HPDE6-E6E7 (cell line): ENCODE results near the gene MRPS16.

Source experiments
- DNase-seq: peaks from one replicate; pipeline ENCODE4 v3.0.0; 2011; ENCODE audit warnings: missing footprints; ENCODE audit errors: extremely low spot score

Gene MRPS16

DNA sequence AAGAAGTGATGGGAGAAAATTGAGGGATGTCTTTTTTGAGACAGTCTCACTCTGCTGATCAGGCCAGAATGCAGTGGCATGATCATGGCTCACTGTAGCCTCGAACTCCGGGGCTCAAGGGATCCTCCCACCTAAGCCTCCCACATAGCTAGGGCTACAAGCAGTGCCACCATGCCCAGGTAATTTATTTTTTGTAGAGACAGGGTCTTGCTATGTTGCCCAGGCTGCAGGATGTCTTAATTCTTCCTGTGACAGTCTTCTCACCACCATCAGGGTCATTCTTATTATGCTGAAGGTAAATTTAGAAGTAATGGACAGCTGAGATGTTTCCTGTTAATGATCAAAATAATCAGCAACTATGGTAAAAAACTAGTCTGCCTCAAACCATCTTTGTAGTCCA is 12.5 kb downstream of the MRPS16 start:
- DNase-seq, result no peak

DNA sequence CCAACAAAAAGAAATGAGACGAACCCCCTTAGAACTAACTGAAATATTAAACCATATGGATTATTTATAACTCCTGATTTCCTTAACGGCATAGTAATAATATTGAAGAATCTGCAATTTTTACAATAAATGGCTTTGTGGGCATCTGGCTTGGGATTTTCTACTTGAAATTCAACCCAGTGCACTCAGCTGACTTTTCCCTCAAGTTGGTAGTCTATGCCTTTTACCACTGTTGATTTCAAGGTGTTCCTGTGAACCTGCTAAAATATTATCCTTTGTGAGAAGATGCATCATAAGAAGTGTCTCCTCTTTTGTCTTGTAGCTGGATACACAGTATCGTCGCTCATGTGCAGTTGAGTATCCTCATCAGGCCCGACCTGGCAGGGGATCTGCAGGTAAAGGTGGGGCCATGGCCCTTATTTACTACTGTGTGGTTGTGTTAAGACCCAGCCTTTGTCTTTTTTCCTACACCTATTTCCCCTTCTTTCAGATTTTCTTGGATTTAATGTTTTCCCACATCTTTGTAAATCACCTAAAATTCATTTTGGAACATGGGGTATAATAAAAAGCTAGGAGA is 13.4 kb downstream of the MRPS16 start:
- DNase-seq, result no peak

DNA sequence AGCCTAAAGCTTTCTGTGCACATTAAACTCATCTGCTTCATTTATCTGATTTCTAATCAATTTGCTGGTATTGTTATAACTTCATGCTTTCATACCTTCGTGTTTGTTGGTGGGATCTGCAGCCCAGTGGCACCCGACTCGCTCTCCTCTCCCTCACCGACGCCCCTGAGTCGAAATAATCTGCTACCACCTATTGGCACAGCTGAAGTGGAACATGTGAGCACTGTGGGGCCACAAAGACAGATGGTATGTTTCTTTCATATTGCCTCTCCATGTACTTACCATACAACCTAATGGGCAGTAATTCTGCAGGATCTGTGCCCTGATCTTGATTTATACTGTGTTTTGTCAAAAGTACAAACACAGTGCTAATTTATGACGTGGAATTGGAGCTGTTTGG is 17.7 kb downstream of the MRPS16 start:
- DNase-seq, result no peak

DNA sequence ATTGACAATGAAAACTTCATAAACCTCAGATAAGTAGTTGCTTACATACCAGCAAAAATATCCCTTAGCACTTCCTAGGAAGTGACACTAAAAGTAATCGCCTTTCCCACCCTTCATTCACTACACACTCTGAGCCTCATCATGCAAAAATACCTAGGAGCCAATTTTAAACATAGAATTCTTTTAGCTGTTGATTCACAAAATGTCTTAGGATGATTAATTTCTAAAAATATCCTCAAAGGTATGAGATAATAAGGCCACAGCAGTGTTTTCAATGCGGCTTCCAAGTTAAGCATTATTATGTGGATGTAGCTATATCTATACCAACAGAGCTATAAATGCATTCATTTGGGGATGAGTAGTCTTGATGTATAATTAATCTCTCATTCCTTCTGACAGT is 18.6 kb downstream of the MRPS16 start:
- no peak for DNase-seq

DNA sequence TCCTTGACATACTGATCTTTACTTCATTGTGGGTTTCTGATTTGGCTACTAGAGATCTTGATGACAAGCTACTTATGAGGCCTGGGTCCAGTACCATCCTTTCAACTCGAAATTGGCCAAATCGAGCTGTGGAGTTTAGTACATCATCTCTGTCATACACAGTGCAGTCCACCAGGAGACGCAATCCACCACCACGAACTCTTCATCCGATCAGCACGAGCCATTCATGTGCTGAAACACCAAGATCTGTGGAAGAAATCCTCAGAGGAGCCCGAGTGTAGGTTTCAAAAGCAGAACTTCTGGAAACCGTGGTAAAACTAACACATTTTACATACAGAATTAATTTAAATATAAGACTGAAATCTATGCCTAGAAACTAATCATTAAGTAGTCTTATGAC is 19.6 kb downstream of the MRPS16 start:
- no peak for DNase-seq

DNA sequence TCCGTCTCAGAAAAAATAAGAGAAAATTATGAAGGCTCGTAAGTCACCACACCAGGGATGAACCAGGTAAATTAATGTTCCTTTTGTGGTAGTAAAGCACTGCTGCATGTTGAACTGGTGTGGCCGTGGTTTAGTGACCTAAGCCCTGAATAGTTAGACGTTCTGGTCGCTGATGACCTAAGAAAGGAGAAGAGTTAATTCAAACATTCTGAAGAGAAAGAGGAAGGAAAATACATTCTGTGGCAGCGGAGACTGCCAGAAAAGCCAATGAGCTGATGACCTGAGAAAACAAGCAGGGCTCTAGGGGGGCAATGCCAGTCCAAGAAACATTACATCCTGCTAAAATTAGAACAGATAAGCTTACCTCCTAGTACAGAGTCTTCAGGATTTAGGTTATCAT is 22.9 kb downstream of the MRPS16 start:
- DNase-seq, result no peak

DNA sequence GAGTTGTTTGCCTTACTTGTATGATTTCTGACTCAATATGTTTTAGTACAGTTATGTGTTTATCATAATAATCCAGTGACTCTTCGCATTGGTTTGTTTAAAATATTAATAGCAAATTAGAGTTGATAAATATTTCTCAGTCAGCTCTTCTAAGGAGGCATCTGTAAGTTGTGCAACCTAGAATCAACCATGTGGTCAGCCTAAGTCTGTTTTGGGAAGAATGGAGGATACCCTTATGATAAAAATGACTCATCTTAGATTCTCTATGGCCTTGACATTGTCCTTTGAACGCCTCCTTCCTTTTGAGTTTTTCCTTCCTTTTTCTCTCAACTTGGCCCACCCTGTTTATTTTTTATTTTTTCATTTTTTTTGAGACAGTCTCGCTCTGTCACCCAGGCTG is 24.2 kb downstream of the MRPS16 start:
- DNase-seq, result no peak

DNA sequence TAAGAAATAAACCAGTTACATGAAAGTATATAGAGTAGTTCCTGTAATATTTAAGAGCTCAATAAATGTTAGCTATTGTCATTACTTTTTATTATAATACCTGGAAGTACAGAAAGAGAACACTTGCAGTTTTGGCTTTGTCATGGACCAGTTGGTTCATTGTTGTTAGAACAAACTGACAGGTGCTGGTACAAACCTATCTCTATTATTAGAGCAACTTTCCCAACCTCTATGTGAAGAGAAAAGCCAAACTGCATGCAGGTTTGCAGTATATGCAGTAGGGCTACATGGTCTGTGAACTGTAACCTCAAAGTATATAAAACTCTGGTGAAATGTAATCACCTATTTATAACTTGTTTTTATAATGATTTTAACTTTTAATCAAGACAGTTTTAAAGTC is 25.8 kb downstream of the MRPS16 start:
- no peak for DNase-seq

DNA sequence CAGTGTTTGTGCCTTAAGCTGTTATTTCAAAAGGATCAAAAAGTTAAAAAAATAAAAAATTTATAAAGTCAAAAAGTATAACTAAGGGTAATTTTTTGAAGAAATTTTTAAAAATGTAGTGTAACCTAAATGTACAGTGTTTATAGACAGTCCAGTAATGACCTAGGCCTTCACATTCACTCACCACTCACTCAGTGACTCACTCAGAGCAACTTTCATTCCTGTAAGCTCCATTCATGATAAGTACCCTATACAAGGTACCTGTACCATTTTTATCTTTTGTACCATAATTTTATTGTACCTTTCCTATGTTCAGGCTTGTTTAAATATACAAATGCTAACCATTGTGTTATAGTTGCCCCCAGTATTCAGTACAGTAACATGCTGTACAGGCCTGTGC is 26.9 kb downstream of the MRPS16 start:
- DNase-seq, result no peak

DNA sequence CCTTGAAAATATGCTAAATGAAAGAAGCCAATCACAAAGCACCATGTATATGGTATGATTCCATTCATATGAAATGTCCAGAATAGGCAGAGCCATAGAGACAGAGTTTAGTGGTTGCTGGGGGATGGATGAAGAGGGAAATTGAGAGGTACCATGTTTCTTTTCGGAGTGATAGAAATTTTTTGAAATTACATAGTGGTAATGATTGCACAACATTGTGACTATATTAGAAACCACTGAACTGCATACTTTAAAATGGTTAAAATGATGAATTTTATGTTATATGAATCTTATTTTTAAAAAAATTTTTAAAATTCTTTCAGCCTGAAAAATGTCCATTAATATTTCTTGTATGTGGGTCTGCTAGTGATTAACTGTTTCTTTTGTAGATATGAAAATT is 31.5 kb downstream of the MRPS16 start:
- DNase-seq, result no peak

DNA sequence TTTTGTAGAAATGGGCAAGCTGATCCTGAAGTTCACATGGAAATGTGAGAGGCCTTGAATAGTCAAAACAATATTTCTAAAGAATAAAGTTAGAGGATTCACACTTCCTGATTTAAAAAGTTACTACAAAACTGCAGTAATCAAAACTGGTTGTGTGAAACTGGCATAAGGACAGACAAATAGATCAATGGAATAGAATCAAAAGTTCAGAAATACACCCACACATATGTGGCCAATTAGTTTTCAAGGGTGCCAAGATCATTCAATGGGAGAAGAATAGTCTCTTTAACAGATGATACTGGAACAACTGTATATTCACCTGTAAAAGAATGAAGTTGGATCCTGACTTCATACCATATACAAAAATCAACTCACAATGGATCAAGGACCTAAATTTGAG is 33.1 kb downstream of the MRPS16 start:
- no peak for DNase-seq

DNA sequence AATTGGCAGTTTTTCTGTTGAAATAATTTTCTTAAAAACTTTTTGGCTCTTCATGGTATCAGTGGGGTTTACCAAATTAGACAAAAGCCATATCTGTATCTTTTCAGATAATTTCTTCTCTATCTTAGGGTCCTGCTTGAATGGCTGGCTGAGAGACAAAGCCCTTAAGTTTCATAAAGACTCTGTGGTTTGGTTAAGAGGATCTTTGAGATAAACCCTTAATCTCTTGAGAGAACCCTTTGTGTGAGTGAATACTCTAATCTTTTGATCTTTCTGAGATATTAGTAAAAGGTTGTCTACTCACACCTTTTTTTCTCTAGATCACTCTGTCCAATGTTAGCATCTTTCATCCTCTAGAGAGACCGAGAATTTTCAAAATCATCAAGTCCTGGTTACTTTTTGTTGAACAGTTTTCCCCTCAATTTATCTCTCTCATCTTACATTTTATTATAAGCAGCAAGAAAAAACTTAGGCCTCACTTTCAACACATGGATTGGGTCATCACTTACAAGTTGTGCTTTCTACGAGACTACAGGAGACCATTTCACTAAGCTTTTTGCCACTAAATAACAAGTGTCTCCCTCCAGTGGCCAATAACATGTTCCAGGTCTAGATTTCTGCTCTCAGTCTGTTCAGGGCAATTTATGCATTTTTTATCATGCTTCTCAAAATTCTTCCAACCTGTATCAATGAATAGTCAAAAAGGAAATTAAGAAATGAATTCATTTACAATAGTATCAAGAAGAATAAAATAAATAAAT is 33.8 kb downstream of the MRPS16 start:
- DNase-seq, result peak; percentile 10

DNA sequence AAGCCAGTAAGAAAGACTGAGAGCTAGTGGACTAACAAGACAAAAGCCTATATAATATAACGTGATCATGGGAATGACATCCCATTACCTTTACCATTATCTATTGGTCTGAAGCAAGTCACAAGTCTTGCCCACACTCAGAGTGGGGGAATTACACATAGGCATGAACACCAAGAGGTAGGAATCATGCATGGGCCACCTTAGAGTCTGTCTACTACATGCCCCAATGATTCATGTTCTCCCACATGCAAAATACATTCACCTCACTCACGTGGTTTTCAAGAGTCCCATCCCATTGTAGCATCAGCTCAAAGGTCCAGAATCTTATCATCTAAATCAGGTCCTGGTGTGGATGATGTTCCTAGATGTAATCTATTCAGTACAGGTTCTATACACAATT is 34.8 kb downstream of the MRPS16 start:
- DNase-seq, result no peak

DNA sequence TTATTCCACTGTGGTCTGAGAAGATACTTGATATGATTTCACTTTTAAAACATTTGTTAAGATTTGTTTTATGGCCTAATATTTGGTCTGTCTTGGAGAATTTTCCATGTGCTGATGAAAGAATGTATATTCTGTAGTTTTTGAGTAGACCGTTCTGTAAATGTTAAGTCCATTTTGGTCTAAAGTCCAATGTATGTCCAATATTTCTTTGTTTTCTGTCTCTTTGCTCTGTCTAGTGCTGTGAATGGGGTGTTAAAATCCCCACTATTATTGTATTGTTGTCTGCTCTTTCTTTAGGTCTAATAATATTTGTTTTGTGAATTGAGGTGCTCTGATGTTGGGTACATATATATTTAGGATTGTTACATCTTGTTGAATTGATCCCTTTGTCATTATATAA is 36.7 kb downstream of the MRPS16 start:
- no peak for DNase-seq

DNA sequence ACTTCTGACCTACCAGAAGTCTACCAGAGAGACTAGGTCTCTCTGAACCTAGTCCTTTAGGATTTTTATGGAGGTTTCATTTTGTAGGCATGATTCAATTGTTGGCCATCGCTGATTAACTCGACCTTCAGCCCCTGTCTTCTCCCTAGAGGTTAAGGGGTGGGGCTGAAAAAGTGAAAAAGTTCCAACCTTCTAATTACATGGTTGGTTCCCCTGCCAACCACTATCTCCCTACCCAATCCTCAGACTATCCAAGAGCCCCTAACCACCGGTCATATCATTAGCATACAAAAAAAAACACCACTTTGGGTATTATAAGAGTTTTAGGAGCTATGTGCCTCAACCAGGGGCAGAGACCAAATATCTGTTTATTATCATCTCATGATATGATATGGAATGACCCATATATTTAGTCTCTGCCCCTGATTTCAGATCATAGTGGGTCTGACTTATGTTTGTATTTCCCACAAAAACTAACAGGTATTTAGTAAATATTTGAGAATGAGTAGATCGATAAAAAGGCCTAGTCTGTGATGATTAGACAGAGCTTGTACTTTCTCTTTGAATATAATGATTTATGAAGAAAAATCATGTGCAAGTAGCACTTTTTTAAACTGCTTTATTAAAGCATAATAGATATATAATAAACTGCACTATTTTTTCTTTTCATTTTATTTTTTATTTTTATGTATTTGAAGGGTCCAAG is 41.2 kb downstream of the MRPS16 start:
- no peak for DNase-seq

DNA sequence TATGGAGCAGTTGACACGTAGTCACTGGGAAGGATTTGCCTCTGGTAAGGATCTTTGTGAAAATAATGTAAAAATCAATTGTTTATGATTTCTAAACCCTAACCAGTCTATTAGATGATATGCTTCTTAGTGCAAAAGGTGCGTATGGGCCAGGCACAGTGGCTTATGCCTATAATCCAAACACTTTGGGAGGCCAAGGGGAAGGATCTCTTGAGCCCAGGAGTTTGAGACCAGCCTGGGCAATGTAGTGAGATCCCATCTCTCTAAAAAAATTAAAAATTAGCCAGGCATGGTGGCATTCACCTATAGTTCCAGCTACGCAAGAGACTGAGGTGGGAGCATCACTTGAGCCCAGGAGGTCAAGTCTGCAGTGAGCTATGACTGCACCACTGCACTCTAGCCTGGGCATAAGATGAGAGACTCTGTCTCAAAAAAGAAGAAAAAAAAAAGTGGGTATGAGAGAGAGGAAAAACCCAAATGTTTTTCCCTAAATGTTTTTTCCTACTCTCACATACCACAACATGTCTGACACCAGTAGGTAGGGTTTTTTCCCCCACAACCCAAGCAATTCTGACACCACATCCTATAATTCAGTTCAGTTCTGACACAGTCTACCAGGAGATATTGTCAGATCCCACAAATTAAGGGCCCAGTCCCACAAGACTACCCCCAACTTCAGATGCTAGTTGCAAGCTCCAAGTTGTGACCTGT is 41.9 kb downstream of the MRPS16 start:
- no peak for DNase-seq

DNA sequence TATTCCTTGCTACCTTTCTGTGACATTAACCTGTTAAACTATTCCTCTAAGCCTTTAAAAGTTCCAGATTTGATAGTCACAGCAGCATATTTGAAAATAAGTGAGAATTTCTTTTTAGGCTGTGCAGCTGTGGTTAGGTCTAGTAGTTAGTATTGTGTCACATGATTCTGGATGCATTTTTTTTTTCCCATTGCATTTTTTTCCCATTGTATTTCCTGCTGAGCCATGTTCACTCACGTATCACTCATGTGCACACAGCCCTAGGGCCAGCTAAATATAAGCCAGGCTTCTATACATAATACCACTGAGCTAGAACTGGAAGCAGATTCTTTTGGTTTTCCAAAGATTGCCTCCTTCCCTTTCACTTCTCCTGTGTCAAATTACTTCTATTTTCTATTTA is 42.7 kb downstream of the MRPS16 start:
- peak; percentile 60 for DNase-seq

DNA sequence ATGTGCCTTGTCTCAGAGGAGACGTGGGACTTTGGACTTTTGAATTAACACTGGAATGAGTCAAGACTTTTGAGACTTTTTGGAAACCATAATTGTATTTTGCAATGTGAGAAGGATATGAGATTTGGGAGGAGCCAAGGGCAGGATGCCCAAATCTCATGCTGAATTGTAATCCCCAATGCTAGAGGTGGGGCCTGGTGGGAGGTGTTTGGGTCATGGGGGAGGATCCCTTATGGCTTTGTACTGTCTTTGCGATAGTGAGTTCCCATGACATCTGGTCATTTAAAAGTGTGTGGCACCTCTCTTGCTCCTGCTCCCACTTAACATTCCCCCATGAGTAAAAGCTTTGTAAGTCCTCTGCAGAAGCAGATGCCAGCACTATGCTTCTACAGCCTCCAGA is 44.6 kb downstream of the MRPS16 start:
- DNase-seq, result no peak

DNA sequence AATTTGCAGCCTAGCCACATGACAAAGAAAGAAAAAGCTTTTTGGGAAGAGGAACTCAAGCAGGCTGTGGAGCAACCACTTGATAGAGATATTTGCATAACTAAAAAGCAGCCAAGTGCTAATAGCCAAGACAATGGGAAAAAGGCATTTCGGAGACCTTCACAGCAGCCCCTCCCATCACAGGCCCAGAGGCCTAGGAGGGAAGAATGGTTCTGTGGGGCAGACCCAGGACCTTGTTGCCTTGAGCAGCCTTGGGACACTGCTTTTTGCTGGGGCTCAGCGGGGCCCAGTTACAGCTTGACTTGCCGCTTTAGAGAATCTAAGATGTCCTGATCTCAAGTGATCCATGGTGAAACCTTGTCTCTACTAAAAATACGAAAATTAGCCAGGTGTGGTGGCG is 46.1 kb downstream of the MRPS16 start:
- DNase-seq, result no peak

DNA sequence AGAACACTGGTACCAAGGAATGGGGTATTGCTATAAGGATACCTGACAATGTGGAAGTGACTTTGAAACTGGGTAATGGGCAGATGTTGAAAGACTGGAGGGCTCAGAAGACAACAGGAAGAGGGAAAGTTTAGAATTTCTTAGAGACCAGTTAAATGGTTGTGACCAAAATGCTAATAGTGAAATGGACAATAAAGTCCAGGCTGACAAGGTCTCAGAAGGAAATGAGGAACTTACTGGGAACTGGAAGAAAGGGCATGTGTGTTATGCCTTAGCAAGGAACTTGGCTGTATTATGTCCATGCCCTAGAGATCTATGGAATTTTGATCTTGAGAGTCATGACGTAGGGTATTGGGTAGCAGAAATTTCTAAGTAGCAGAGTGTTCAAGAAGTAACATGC is 46.6 kb downstream of the MRPS16 start:
- no peak for DNase-seq

DNA sequence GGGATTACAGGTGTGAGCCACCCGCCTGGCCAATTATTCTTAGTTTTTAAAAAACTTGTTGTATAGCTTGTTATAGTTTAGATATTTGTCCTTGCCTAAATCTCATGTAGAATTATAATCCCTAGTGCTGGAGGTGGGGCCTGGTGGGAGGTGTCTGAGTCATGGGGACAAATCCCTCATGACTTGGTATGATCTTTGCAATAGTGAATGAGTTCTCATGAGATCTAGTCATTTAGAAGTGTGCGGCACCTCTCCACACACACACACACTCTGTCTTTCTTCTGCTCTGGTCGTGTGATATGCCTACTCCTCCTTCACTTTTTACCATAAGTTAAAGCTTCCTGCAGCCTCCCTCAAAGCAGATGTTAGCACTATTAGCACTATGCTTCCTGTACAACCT is 47.4 kb downstream of the MRPS16 start:
- no peak for DNase-seq
